ENCODE results near the gene KCTD21.

- no peak for TF ChIP-seq CTCF (IDR thresholded peaks at IDR 0.05)
- no peak for TF ChIP-seq POLR2A (IDR thresholded peaks at IDR 0.05)
- no peak for TF ChIP-seq EP300 (IDR thresholded peaks at IDR 0.05)
Observed at GRCh38 chr11:78201096-78201818, 12.8 kb upstream of the KCTD21 start.

Measured in tibial nerve (tissue), 4 donors.